ENCODE data around the gene SMARCC2.
A peak's percentile ranks its signal among the peaks of the same experiment; 100 is the strongest.

SMARCC2 gene

DNA sequence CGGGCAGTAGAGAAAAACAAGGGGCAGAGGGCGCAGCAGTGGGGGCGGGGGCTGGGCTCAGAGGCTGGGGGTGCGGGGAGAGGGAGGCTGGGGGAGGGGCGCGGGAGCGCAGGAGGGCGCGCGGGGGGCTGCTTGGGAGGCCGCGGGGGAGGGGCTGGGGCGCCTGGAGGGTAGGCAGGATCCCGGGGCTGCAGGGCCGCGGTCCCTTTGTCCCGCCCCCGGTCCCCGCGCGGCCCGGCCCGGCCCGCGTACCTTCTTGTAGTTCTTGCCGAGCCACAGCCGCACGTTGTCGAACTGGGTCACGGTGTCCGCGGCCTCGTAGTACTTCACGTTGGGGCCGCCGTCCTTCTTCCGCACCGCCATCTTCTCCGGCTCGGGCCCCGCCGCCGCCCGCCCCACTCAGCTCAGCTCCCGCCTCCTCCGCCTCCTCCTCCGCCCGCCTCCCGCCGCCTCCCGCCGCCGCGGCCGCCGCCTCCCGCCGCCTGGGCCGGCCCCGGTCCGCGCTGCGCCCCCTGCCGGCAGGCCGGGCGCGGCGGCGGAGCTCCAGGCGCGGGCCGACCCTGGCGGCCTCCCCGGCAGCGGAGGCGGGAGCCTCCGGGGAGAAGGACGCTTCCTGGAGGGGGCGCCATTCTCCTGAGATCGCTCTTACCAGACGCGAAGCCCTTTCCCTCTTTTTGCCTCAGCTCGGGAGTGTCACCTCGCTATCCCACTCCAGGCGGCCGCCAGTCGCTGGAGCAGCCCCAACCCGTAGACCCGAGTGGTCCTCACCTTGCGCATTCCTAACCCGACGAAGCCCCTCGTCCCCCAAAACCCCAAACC is at the start of gene SMARCC2:
TSS of gene SMARCC2 (minus strand) at position 385 of the 819 bp plus-strand sequence. CDS start at position 363, 22 bp downstream.
- DNase-seq = peak; percentile 90

DNA sequence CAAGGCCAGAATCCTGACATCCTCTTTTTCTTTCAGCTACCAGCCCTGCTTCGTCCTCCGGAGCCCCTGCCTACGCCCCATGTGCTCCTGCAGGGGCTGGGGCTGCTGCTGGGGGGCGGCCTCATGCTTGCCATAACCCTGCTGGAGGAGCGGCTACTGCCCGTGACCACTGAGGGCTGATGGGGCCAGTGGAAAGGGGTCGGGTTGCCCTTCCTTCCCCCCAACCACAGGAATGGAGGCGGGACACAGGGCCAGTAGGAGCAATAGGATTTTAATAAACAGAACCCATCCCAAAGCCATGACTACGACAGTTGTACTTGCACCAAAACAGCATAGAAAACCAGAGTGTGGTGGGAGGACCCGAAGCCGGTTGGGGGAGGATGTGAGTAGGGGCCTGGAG is 48.3 kb upstream of the SMARCC2 start:
- DNase-seq = no peak

DNA sequence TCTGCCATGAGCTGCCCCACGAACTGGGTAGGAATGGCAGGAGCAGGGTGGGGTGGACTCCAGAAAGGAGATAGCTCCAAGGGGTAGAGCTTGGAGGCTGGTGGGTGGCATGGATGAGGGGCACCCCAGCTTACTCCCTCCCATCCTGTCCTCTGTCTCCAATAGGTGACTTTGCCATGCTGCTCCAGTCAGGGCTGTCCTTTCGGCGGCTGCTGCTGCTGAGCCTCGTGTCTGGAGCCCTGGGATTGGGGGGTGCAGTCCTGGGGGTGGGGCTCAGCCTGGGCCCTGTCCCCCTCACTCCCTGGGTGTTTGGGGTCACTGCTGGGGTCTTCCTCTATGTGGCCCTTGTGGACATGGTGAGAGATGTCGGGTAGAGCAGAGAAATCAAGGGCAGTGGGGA is 47.7 kb upstream of the SMARCC2 start:
- no peak for DNase-seq

DNA sequence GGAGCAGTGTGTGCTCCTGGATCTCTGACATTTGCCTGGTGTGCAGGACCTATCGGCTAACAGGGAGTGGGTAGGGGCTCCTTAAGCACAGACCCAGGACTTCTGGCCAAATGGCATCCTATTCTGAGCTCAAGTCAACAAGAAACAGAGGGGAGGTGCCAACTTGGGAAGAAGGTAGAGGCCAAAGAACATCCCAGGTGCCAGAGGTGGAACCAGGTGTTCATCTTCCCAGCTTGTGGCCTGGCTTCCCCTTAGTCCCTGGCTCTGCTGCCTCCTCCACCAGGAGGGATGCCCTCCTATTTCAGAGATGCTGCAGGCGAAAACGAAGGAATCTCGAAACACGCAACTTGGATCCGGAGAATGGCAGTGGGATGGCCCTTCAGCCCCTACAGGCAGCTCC is 46.8 kb upstream of the SMARCC2 start:
- no peak for DNase-seq

DNA sequence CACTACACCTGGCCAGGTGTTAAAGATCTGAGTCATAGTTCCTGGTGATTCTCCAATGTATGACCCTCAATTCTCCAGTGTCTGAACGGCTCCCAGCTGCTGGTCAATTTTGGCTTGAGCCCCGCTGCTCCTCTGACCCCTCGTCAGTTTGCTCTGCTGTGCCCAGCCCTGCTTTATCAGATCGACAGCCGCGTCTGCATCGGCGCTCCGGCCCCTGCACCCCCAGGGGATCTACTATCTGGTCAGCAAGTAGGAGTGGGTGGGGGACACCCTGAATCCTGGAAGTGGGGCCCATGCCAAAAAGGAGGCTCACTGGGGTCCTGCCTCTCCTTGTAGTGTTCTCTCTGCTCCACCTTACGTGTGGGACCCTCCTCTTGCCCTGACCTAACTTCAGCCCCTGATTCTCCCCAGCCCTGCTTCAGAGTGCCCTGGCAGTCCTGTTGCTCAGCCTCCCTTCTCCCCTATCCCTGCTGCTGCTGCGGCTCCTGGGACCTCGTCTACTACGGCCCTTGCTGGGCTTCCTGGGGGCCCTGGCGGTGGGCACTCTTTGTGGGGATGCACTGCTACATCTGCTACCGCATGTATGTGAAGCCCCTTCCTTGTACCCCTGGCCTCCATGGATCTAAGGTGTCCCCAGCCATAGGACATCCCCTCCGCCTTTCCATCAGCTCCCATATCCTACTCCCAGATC is 45.6 kb upstream of the SMARCC2 start:
- no peak for DNase-seq

DNA sequence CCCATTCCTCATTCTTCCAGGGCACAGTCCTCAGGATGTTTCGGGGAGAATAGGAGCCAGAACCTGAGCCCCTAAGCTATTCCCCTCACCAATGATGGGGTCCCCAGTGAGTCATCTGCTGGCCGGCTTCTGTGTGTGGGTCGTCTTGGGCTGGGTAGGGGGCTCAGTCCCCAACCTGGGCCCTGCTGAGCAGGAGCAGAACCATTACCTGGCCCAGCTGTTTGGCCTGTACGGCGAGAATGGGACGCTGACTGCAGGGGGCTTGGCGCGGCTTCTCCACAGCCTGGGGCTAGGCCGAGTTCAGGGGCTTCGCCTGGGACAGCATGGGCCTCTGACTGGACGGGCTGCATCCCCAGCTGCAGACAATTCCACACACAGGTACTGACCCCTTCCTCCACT is 41.9 kb upstream of the SMARCC2 start:
- no peak for DNase-seq

DNA sequence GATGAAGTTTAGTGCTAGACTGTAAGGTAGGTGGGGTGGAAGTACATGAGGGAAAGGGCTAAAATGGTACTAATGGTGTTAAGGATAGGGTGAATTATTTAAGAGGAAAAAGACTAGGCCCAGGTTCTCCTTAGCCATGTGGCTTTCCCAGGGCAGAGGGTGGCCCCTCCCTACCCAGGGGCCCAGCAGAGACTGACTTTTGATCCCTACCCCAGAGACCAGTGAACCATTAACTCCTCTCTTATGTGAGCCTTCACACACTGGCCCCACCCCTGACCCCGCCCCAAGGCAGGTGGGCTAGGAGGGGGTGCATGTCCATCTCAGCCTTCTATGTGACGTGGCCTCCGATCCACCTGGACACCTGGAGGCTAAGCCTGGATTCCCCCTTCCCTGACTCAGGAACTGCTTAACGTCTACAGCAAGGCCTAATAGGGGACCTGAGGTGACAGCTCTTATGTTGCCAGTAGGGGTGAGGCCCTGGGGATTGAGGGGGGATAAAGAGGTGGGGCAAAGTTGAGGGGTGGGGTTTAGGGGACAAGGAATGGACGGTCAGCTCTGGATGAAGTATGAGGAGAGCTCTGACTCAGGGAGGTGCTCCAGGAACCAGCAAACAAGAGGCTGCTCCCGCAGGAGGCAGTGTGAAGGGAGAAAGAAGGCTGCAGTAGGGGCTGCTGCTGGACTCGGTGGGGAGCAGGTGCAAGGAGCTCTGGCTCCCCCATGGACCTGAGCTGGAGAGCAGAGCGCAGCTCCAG is 41.3 kb upstream of the SMARCC2 start:
- DNase-seq = no peak

DNA sequence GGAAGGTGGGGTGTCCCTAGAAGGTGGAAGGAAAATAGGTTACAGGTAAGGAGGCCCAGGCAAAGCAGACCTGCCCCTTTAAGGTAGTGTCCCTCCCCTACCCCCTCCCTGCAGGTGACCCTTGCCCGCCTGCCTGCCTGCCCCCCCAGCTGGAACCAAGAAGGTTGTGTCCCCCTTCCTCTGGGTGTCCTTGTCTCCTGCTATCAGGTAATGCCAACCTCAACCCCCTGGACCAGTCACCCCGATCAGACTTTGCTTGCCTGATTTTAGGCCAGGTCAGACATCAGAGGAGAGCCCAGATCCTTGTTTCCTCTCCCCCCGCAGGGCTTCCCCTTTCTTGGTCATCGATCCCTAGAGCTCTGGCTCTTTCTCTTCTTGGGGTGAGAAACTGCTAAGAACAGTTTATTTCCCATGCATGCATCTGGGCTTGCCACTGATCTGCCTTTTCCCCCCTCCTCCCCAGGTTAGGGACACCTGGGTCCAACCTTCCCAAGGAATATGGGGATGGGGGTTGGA is 40.7 kb upstream of the SMARCC2 start, which contains the start of gene SLC39A5:
TSS of gene SLC39A5 (plus strand) at position 136 of the 516 bp plus-strand sequence. CDS start 1,224 bp downstream, outside the sequence.
- DNase-seq = no peak

DNA sequence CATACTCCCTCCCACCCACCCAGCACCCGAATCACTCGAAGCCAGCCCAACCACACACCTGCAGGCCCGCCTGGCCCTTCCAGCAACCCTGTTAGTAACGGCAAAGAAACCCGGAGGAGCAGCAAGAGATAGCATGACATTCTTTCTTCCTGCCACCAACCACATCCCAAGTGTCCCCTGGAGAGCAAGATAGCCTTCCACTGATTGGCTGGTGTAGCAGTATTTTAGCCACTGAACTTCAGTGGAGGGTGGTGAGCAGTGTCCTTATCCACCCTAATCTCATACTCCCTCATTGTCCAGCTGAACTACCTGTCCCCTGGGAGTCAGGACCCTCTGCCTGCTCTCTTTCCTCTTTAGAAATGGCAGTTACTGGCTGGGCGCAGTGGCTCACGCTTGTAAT is 39.8 kb upstream of the SMARCC2 start:
- no peak for DNase-seq

DNA sequence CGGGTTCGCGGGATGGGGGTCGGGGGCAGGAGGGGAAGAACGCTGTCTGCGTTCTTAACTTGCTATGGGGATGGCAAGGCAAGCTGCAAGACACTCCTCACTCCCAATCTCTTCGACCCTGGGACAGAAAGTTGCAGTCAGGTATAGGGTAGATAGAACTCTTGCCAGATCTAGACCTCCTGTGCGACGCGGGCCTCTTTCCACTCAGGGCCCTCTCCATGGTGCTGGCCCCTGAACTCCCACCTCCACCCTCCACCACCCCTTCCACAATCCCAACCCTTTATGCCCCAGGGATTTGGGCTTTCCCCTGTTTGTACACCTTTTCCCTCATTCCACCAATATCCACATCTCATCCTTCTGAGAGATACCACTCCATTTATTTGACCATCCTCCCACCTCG is 35.7 kb upstream of the SMARCC2 start:
- DNase-seq = no peak

DNA sequence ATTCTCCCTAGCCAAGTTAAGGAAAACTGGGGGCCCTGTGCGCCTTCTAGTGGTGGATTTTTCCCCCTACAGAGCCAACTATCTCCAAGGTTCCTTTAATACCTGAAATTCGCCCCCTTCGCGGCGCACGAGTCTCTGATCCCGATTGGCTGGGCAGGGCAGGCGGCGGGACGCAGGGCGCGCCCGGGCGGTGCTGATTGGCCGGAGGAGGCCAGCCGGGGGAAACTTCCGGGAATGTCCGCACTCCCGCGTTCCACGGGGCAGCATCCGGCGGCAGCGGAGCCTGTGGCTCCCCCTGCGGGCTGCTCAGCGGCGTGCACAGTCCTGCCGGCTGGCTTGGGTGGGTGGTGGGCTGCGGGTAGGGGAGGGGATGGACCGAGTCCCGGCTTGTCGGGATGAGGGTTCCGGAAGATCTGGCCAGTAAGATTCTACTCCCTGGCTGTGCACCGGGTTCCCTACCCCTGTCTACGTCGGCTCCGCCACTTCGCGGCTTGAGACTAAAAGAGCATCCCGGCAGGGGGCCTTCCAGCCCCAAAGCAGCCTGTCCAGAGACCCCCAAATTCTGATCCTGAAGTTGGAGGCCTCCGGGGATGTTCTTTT is 34.9 kb upstream of the SMARCC2 start, which contains the start of gene NABP2:
TSS of gene NABP2 (plus strand) at position 241 of the 600 bp plus-strand sequence. CDS start 515 bp downstream, outside the sequence.
- DNase-seq = peak; percentile 94

DNA sequence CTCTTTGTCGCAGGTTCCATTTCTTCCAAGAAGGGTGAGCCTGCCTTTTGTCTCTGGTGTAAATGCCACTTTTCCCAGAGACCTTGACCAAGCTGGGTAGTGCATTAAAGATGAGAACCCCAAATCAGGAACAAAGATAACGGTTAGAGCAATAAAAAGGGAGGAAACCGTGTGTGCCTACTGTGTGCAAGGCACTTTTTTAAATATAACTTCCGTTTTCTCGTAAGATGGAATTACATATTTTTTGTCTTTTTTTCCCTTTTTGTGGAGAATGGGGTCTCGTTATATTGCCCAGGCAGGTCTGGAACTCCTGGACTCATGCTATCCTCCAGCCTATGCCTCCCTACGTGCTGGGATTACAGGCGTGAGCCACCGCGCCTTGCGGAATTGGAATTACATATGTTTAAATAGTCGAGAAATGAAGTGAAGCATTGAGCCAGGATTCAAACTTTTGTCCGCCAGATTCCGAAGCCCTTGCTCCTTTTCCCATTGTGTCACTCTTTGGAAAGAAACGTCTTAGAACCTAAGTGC is 34.4 kb upstream of the SMARCC2 start:
- DNase-seq = no peak

DNA sequence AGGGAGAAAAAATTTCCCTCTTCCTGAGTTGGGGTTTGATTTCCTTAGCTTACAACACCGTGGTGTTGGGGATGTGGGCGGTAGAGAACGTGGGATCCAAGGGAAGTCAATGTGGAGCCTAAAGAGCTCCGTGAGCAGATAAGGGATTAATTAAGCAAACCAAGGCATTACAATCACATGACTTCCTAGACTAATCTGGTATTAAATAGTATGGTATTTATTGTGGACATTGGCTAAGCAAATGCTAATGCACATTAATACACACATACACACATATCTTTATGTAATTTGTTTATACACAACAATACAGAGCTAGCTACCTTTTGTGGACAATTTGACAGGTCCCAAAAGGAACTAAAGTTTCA is 33.2 kb upstream of the SMARCC2 start:
- no peak for DNase-seq

DNA sequence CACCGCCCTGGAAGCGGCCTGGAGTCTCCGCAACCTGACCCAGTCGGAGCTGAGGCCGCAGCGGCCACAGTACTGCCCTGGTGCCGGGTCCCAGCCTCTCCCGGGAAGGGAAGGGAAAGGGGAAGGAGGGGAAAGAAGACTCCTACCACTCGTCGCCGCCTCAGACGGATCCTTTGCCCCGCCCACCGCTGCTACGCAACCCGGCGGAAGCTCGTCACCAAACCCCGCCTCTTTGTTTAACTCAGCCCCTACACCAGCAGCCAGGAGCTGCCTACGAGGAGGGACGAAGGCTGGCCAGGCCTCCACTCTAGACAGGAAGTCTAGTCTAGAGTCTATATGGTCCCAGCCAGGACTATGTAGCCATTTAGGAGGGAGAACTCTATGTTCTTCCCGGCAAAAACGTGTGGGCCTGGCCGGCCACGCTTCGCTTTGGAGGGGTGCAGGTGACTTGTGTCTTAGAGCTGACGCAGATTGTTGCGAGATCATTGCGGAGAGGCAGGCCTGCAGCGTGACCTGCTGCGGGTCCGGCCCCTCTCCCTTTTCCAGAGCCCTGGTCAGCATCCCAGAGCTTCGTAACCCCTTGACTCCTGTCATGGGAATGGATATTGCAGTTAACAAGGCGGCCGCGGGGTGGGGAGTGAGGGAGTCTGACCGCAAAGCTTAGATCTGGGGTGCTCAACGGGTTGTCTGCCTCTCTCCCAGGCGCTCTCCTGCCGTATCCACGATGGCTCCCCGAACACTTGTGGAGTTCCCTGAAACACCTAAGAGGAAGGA is 32.7 kb upstream of the SMARCC2 start, which contains the start of gene RNF41:
TSS of gene RNF41 (minus strand) at position 166 of the 774 bp plus-strand sequence. CDS start 7,875 bp downstream, outside the sequence.
- DNase-seq = peak; percentile 91

DNA sequence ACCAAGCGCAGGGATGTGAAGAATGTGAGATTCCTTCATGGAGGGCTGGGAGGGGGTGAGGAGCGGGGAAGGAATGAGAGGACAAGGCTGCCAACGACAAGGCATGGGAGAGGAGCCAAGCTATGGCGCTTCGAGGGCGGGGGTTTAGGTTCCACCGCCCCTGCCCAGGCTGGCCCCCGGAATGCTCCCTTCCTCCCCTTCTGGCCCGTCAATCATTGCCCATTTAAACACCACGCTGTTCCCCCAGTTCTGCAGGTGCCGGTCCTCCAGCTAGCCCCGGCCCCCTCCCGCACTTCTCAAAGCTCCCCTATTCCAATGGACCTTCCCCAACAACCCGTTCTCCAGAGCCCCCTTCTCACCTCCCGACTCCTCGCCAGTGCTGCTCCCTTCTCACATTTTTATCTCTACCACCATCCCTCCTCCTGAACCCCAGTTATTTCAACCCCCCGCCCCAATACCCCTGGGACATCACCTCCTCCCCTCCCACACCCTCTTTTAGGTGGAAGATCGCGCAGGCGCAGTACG is 32.0 kb upstream of the SMARCC2 start:
- DNase-seq = no peak

DNA sequence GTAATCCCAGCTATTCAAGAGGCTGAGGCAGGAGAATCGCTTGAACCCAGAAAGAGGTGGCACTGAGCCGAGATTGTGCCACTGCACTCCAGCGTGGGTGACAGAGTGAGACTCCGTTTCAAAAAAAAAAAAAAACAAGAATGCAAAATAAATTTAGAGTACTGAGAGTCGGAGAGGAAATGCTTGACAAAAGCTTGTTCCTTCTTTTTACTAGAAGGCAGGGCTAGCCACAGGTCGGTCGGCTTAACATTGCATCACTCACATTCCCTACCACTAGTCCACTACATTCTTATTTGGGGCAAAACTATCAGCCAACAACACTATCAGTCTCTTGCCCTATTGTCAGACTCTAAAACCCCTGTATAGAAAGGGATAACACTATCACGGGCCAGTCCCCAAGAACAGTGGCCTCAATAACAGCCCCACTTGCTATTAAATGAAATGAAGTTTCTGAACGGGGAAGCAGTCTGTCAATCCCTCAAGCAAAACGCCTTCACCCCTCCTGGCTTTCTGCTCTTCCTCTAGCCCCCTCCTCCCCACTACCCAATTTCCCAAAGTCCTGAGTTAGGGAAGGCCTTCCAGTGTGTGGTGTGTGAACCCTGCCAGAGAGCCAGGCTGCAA is 31.4 kb upstream of the SMARCC2 start:
- DNase-seq = no peak

DNA sequence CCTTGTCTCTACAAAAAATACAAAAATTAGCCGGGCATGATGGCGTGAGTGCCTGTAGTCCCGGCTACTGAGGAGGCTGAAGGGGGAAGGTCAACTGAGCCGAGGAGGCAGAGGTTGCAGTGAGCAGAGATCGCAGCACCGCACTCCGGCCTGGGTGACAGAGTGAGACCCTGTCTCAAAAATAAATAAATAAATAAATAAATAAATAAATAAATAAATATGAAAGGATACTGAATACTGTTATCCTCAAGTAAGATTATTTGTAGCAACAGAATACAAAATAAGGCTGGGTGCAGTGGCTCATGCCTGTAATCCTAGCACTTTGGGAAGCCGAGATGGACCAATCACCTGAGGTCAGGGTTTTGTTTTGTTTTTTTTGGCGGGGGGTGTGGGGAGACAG is 30.6 kb upstream of the SMARCC2 start:
- no peak for DNase-seq

DNA sequence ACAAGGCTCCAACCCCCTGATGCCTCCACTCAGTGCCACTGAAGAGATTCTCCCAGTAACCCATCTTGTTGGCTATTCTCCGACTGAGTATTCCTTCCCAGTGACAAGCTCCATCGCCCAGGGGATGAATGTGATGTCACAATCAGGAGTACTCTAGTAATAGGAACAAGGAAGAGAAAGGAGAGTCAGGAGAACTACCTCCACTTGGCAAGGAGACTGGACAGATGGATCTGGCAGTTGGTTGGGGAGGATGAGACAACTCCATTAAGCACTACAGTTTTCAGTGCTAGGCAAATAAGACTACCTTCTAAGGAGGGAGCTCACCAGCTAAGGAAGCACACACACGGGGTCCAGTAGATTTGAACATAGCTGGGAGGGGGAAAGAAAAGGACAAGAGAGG is 27.2 kb upstream of the SMARCC2 start:
- DNase-seq = no peak

DNA sequence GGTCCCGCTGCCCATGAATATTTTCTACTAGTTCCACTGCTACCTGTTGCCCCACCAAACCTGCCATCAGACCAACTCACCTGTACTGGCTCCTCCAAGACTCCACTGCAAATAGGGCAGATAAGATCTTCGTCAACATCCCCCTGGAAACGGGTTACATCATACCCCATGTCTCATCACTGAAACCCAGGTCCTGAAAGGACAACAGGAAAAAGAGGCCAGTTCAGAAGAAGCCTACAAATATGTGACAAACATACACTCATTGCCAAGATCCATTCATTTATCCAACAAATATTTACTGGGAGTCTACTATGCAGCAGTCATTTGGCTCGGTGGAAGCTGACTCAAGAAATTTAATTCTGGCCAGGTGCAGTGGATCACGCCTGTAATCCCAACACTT is 24.6 kb upstream of the SMARCC2 start:
- DNase-seq = no peak

DNA sequence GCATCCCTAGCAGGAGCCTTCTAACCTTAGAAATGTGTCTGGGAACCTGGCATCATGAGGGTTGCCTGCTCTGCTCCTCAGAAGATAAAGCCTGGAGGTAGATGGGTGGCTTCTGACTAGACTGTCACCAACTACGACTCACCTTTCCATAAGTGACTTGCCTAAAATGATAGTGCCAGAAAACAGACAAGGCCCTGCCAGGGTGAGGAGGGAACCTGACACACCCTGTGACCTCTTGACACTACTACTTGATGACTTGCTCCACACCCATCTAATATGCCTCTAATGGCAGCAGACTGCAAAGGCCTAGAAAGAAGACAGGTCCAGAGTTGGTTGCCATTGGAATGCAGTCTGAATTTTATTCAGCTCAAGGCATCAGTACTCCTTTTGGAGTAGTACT is 23.1 kb upstream of the SMARCC2 start:
- DNase-seq = no peak

DNA sequence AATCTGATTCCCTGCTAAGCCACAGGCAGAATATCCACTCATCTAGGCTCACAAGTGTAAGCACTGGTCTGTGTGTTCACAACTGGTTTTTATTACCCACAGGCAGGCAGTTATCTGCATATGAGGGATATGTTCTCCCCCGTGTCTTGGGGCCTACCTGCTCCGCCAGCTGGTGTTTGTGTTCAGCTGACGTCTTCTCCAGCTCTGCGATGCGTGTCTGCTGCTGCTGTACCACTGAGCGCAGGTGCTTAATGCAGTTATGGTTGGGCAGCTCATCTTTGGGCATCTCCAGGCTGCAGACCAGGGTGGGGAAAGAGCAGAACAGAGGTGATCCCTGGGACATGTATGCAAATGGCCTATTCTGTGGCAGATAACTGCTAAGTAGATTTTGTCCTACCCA is 18.7 kb upstream of the SMARCC2 start:
- no peak for DNase-seq

Measured in stimulated activated naive CD4-positive, alpha-beta T cell treated with Interleukin-2 at 50 U/mL for 16 hours (primary cell).